Measurements from ENCODE around the gene AGAP1. TPM values are rescaled to one million over a fixed set of nuclear protein-coding genes. Genes with fewer than 3 reads are reported as not detected.

The AGAP1 gene
- total RNA-seq, 1 donor from 2014 or later: 46.3 TPM

DNA sequence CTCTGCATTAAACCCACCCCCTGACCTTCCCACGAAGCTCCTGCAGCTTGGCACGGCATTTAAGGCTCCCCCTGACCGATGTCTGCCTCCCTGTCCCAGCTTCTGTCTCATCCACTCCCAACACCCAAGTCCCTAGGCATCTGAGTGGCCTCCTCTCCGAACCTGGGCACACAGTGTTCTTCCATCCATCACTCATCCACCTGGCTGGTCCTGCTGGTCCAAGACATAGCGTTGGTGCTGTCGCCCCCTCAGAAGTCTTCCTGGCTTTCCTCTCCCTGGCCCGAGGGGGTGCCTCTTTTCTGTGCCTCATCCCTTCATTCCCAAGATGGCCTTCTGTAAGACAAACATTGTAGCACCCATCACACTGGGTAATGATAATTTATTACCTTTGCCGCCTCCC lies 350.7 kb downstream of the AGAP1 start:
- Mint-ChIP-seq H3K4me3 (no peak overlapping the region), H3K27me3 (no peaks in the 10 kb centered on the region), H3K4me1 (ENCODE audit: unreplicated experiment) (peaks cover 11% of the 10 kb centered on the region), H3K9me3 (no peaks in the 10 kb centered on the region), H3K27ac (no peak overlapping the region), H3K36me3 (peaks cover 16% of the 10 kb centered on the region)
- TF ChIP-seq, protein P1, sequence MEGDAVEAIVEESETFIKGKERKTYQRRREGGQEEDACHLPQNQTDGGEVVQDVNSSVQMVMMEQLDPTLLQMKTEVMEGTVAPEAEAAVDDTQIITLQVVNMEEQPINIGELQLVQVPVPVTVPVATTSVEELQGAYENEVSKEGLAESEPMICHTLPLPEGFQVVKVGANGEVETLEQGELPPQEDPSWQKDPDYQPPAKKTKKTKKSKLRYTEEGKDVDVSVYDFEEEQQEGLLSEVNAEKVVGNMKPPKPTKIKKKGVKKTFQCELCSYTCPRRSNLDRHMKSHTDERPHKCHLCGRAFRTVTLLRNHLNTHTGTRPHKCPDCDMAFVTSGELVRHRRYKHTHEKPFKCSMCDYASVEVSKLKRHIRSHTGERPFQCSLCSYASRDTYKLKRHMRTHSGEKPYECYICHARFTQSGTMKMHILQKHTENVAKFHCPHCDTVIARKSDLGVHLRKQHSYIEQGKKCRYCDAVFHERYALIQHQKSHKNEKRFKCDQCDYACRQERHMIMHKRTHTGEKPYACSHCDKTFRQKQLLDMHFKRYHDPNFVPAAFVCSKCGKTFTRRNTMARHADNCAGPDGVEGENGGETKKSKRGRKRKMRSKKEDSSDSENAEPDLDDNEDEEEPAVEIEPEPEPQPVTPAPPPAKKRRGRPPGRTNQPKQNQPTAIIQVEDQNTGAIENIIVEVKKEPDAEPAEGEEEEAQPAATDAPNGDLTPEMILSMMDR (conservative IDR thresholded peaks at IDR 0.05): no peak
- no peak for DNase-seq (ENCODE audit: extremely low spot score, unreplicated experiment)

DNA sequence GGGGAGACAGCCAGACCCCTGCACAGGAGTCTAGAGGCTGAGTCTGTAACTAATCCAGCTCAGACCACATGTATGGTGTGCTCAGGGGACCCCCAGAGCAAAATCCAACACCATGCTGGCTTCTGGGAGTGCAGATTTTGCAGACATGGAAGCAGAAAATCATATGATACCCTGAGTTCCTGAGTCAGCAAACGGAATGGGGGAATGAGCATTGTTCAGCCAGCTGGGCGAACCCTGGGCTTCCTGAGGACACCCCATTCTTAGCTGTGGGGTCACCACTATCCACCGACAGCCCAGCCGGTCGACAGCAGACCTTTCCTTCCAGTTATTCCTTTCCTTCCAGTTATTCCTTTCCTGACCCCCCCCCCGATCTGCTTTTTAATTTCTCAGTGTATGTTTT lies 351.4 kb downstream of the AGAP1 start:
- Mint-ChIP-seq H3K27me3 (peaks cover 5% of the 10 kb centered on the region), H3K4me1 (ENCODE audit: unreplicated experiment) (peaks cover 11% of the 10 kb centered on the region), H3K36me3 (peaks cover 15% of the 10 kb centered on the region), H3K27ac (no peak overlapping the region), H3K4me3 (no peak overlapping the region), H3K9me3 (no peaks in the 10 kb centered on the region)
- TF ChIP-seq, protein P1 (conservative IDR thresholded peaks at IDR 0.05): no peak
- no peak for DNase-seq (ENCODE audit: extremely low spot score, unreplicated experiment)

GRCh38 chr2:235847576-235847975 lies 353.7 kb downstream of the AGAP1 start:
- TF ChIP-seq, protein P1 (conservative IDR thresholded peaks at IDR 0.05): no peak
- Mint-ChIP-seq H3K27me3 (peaks cover 11% of the 10 kb centered on the region), H3K4me3 (no peak overlapping the region), H3K9me3 (no peaks in the 10 kb centered on the region), H3K4me1 (ENCODE audit: unreplicated experiment) (peaks cover 24% of the 10 kb centered on the region), H3K36me3 (peaks cover 10% of the 10 kb centered on the region), H3K27ac (no peak overlapping the region)
- no peak for DNase-seq (ENCODE audit: extremely low spot score, unreplicated experiment)

DNA sequence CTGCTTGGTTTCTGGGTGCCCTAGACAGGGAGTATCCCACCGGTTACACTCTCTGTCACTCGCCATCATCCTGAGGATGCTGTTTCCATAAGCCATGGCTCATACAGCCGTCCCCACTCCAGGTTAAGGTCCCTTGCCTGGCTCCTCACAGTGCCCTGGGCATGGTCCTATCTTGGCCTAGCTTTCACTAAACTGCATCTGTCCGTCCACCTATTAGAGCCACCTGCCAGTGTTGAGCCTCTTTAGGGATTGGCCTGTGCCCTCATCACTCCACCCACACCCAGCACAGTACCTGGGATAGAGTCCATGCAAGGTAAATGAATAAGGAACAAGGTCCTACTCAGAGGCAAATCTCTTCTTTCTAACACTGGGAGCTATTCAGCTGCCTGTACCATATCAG lies 354.2 kb downstream of the AGAP1 start:
- Mint-ChIP-seq H3K4me3 (no peak overlapping the region), H3K27me3 (peaks cover 13% of the 10 kb centered on the region), H3K36me3 (peaks cover 10% of the 10 kb centered on the region), H3K4me1 (ENCODE audit: unreplicated experiment) (peaks cover 27% of the 10 kb centered on the region), H3K9me3 (no peaks in the 10 kb centered on the region), H3K27ac (no peak overlapping the region)
- DNase-seq (ENCODE audit: extremely low spot score, unreplicated experiment): no peak
- TF ChIP-seq, protein P1 (conservative IDR thresholded peaks at IDR 0.05): no peak

GRCh38 chr2:235848946-235849345 lies 355.1 kb downstream of the AGAP1 start:
- Mint-ChIP-seq H3K9me3 (no peaks in the 10 kb centered on the region), H3K4me3 (no peak overlapping the region), H3K27ac (no peak overlapping the region), H3K27me3 (peaks cover 13% of the 10 kb centered on the region), H3K36me3 (peaks cover 7% of the 10 kb centered on the region), H3K4me1 (ENCODE audit: unreplicated experiment) (peaks cover 33% of the 10 kb centered on the region)
- TF ChIP-seq, protein P1 (conservative IDR thresholded peaks at IDR 0.05): no peak
- DNase-seq (ENCODE audit: extremely low spot score, unreplicated experiment): no peak

GRCh38 chr2:235849489-235849888 lies 355.6 kb downstream of the AGAP1 start:
- Mint-ChIP-seq H3K9me3 (no peaks in the 10 kb centered on the region), H3K27me3 (peaks cover 13% of the 10 kb centered on the region), H3K36me3 (peaks cover 7% of the 10 kb centered on the region), H3K4me1 (ENCODE audit: unreplicated experiment) (peaks cover 33% of the 10 kb centered on the region), H3K27ac (no peak overlapping the region), H3K4me3 (no peak overlapping the region)
- TF ChIP-seq, protein P1 (conservative IDR thresholded peaks at IDR 0.05): no peak
- DNase-seq (ENCODE audit: extremely low spot score, unreplicated experiment): no peak

Data from type B pancreatic cell (in vitro differentiated cells).